Endothelial cell of umbilical vein (primary cell): ENCODE data around the gene SLC41A3.
"Not testable (repeated sequence)": the region's sequence is repeated elsewhere in the genome, so short reads cannot be mapped to it uniquely, and the experiment has no call there.

ENCODE experiments used
- CTCF ChIP-seq, 2 donors: IDR thresholded peaks; 1 replicate in 1 of 2; 2 replicates in 1 of 2; pipeline ENCODE4 v1.5.1; 2011; ENCODE audit warnings: low read length in 2 of 2, mild to moderate bottlenecking in 2 of 2, moderate library complexity in 2 of 2, control low read depth in 1 of 2, inconsistent platforms in 1 of 2, low read depth in 1 of 2; ENCODE audit not compliant: insufficient read depth in 1 of 2; ENCODE audit errors: extremely low read depth in 1 of 2
- EZH2 ChIP-seq: IDR thresholded peaks from 2 replicates; pipeline ENCODE4 v1.6.1; 2012; ENCODE audit warnings: borderline replicate concordance, low read depth, mild to moderate bottlenecking, moderate library complexity, low read length, inconsistent platforms; ENCODE audit not compliant: severe bottlenecking
- FOS ChIP-seq: IDR thresholded peaks from 2 replicates; pipeline ENCODE4 v1.6.1; 2011; ENCODE audit warnings: mild to moderate bottlenecking, low read length, moderate library complexity, borderline replicate concordance; ENCODE audit not compliant: insufficient read depth
- GATA2 ChIP-seq: IDR thresholded peaks from 2 replicates; pipeline ENCODE4 v1.7.0; 2011; ENCODE audit warnings: low read depth, mild to moderate bottlenecking, moderate library complexity, mixed read lengths, low read length; ENCODE audit not compliant: insufficient read length, insufficient read depth
- JUN ChIP-seq: IDR thresholded peaks from 2 replicates; pipeline ENCODE4 v1.6.1; 2011; ENCODE audit warnings: borderline replicate concordance, low read depth; ENCODE audit not compliant: insufficient read length, insufficient read depth
- MAX ChIP-seq: IDR thresholded peaks from 2 replicates; pipeline ENCODE4 v1.6.1; 2011; ENCODE audit not compliant: insufficient read depth, insufficient read length
- MYC ChIP-seq: IDR thresholded peaks from one replicate; pipeline ENCODE4 v1.6.1; 2011; ENCODE audit warnings: mild to moderate bottlenecking, low read depth, low read length
- POLR2A ChIP-seq: IDR thresholded peaks from 2 replicates; pipeline ENCODE4 v1.6.1; 2012; ENCODE audit warnings: low read depth, mild to moderate bottlenecking, control low read depth, low read length
- POLR2AphosphoS5 ChIP-seq: IDR thresholded peaks from 2 replicates; pipeline ENCODE4 v1.6.1; 2012; ENCODE audit warnings: low read depth, mild to moderate bottlenecking, control low read depth, low read length, moderate library complexity; ENCODE audit not compliant: insufficient read depth

GRCh38 chr3:125971997-125972944 is 111.7 kb downstream of the SLC41A3 start:
- not testable (repeated sequence) for TF ChIP-seq POLR2A, GATA2, MAX, MYC, EZH2, POLR2AphosphoS5, FOS, JUN
- TF ChIP-seq CTCF (IDR thresholded peaks at IDR 0.05; ENCODE audit: extremely low read depth in 1 of 2, insufficient read depth in 1 of 2, low read depth in 1 of 2, low read length in 2 of 2) = peak; percentile 44 to 60
